Skeletal muscle tissue (tissue), 4 donors: ENCODE results near the gene KCNMA1. TPM values are rescaled to one million over a fixed set of nuclear protein-coding genes. Genes with fewer than 3 reads are reported as not detected.

Source experiments
- H3K27ac ChIP-seq: one replicate; pipeline ENCODE4 v1.7.0; 2013; ENCODE audit warnings: mild to moderate bottlenecking, low read depth, low read length, inconsistent platforms
- H3K27me3 ChIP-seq, 3 donors: one replicate each; pipeline ENCODE4 v1.7.0; 2013; ENCODE audit warnings: low read length in 3 of 3; ENCODE audit not compliant: control insufficient read depth in 3 of 3, insufficient read depth in 3 of 3
- H3K36me3 ChIP-seq, 3 donors: one replicate each; pipeline ENCODE4 v1.7.0; 2013; ENCODE audit warnings: low read length in 3 of 3; ENCODE audit not compliant: control insufficient read depth in 3 of 3, insufficient read depth in 3 of 3
- H3K4me1 ChIP-seq, 3 donors: one replicate each; pipeline ENCODE4 v1.7.0; 2013; ENCODE audit warnings: low read length in 3 of 3, mild to moderate bottlenecking in 3 of 3; ENCODE audit not compliant: control insufficient read depth in 3 of 3, insufficient read depth in 3 of 3
- H3K4me3 ChIP-seq, 3 donors: one replicate each; pipeline ENCODE4 v1.7.0; 2013; ENCODE audit warnings: low read length in 3 of 3
- H3K9ac ChIP-seq, 3 donors: one replicate each; pipeline ENCODE4 v1.7.0; 2013; ENCODE audit warnings: low read length in 3 of 3, mild to moderate bottlenecking in 3 of 3, moderate library complexity in 2 of 3, low read depth in 1 of 3
- H3K9me3 ChIP-seq, 3 donors: one replicate each; pipeline ENCODE4 v1.7.0; 2013; ENCODE audit warnings: low read length in 3 of 3; ENCODE audit not compliant: control insufficient read depth in 3 of 3
- total RNA-seq: library from RNA; depleted of rRNA; stranded (reverse); fragments of >200 nt; gene quantifications from one replicate; pipeline ENCODE4 v1.2.3, GENCODE V29; 2014
- donor health status: Osteomylitis.

Gene KCNMA1
- total RNA-seq, 1 donor from 2014 or later: 18.8 TPM

- Histone ChIP-seq H3K9me3 (no peaks in the 10 kb centered on the region), H3K9ac (no peak overlapping the region), H3K27me3 (no peaks in the 10 kb centered on the region), H3K4me3 (no peak overlapping the region), H3K27ac (peak overlapping the region; percentile 28), H3K4me1 (peaks cover 38 to 77% (median 42%) of the 10 kb centered on the region in 3 donors), H3K36me3 (no peaks in the 10 kb centered on the region)
These were observed 104.3 kb downstream of the KCNMA1 start for GRCh38 chr10:77533146-77533886.

DNA sequence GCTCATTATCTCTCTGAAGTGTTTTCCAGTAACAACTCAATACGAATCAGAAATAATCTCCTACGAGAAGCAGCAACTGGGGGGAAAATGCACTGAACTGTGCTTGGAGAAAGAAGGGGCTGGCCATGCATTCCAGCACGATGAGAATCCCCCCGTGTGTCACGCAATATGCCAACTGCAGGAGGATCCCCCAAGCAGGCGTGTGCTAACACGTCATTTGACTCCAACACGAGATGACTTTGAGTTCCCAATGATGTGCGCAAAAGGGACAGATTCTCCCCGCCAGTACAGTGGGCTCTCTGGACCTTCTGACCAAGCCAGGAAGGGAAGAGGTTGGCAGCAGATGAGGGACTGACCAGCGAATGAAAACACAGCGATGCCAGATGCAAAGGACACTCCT is 105.5 kb downstream of the KCNMA1 start:
- Histone ChIP-seq H3K9ac (peak overlapping the region in 2 of 3 donors; percentile 6 to 68), H3K27me3 (no peaks in the 10 kb centered on the region), H3K27ac (peak overlapping the region; percentile 83), H3K4me3 (no peak overlapping the region), H3K9me3 (no peaks in the 10 kb centered on the region), H3K36me3 (no peaks in the 10 kb centered on the region), H3K4me1 (peaks cover 35 to 77% (median 44%) of the 10 kb centered on the region in 3 donors)

- Histone ChIP-seq H3K36me3 (no peaks in the 10 kb centered on the region), H3K9me3 (no peaks in the 10 kb centered on the region), H3K4me3 (peak overlapping the region in 2 of 3 donors; percentile 45 to 54), H3K4me1 (peaks cover 40 to 81% (median 49%) of the 10 kb centered on the region in 3 donors), H3K9ac (peak overlapping the region in 2 of 3 donors; percentile 32 to 68), H3K27ac (peak overlapping the region; percentile 83), H3K27me3 (no peaks in the 10 kb centered on the region)
These were observed 106.1 kb downstream of the KCNMA1 start for GRCh38 chr10:77531441-77532001.

- Histone ChIP-seq H3K36me3 (no peaks in the 10 kb centered on the region), H3K9ac (no peak overlapping the region), H3K4me3 (no peak overlapping the region), H3K9me3 (no peaks in the 10 kb centered on the region), H3K4me1 (peaks cover 42 to 90% (median 60%) of the 10 kb centered on the region in 3 donors), H3K27me3 (no peaks in the 10 kb centered on the region), H3K27ac (peak overlapping the region; percentile 83)
These were observed 107.6 kb downstream of the KCNMA1 start for GRCh38 chr10:77530011-77530410.

- H3K4me1 ChIP-seq: peaks cover 48 to 91% (median 68%) of the 10 kb centered on the region in 3 donors
- no peaks in the 10 kb centered on the region for H3K27me3 ChIP-seq
- no peak overlapping the region for H3K4me3 ChIP-seq
- H3K27ac ChIP-seq: peak overlapping the region; percentile 19
- no peak overlapping the region for H3K9ac ChIP-seq
- no peaks in the 10 kb centered on the region for H3K36me3 ChIP-seq
- no peaks in the 10 kb centered on the region for H3K9me3 ChIP-seq
These were observed 108.5 kb downstream of the KCNMA1 start for GRCh38 chr10:77529050-77529576.

DNA sequence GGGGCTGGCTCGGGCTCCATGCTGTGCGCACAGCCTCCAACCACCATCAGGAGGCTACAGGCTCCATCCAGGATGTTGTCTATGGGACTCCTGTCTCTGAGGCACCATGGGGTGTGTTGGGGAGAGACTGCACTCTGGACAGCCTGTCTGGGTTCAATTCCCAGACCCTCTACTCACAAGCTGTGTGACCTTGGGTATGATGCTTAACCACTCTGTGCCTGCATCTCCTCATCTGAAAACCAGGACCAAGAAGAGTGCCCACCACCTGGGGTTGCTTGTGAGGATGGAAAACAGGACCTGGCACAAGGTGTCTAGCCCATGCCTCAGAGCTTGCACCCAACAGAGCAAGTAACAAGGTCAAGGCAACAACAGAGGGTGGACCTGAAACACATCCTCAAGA is 109.8 kb downstream of the KCNMA1 start:
- H3K36me3 ChIP-seq: no peaks in the 10 kb centered on the region
- H3K27ac ChIP-seq: peak overlapping the region; percentile 74
- H3K9ac ChIP-seq: peak overlapping the region in 2 of 3 donors; percentile 46 to 75
- peaks cover 48 to 85% (median 57%) of the 10 kb centered on the region in 3 donors for H3K4me1 ChIP-seq
- no peak overlapping the region for H3K4me3 ChIP-seq
- H3K27me3 ChIP-seq: no peaks in the 10 kb centered on the region
- H3K9me3 ChIP-seq: no peaks in the 10 kb centered on the region

DNA sequence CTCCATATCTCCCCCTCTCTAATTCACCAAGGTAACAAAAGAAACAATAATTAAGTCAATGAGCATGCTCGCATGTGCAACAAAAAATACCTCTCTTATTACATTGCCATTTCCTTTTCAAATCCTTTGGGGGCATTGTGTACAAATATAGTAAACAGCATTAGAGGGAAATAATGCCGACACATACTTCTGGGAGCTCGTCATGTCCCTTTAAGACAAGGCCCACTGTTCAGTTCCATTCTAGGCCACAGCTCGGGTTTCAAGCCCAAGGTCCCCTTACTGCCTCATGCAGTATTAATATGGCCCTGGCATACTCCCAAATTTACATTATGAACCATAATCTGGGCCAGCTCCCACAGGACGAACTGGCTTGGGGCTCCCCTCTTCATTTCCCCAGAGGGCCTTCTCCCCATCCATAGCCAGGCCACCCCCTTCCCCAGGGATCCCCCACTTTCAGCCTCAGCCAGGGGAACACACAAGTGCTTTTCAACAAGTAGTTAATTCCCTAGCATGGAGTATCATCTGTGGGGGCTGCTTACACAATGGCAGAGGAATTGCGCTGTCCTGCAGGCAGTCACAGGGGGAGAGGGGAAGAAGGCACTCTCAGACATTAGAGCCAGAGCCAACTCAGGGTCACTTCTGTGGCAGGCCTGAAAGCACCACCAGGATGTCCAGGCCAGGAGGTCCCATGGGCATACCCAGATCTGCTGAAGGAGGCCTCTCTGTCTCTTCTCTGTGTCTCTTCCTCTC is 110.6 kb downstream of the KCNMA1 start:
- Histone ChIP-seq H3K36me3 (no peaks in the 10 kb centered on the region), H3K4me3 (peak overlapping the region in 1 of 3 donors; percentile 54), H3K9ac (peak overlapping the region in 2 of 3 donors; percentile 46 to 75), H3K4me1 (peaks cover 44 to 82% (median 52%) of the 10 kb centered on the region in 3 donors), H3K9me3 (no peaks in the 10 kb centered on the region), H3K27me3 (no peaks in the 10 kb centered on the region), H3K27ac (peak overlapping the region; percentile 74)

- H3K9ac ChIP-seq: no peak overlapping the region
- no peaks in the 10 kb centered on the region for H3K36me3 ChIP-seq
- peaks cover 29 to 66% (median 39%) of the 10 kb centered on the region in 3 donors for H3K4me1 ChIP-seq
- H3K27me3 ChIP-seq: no peaks in the 10 kb centered on the region
- H3K9me3 ChIP-seq: no peaks in the 10 kb centered on the region
- H3K4me3 ChIP-seq: no peak overlapping the region
- H3K27ac ChIP-seq: peak overlapping the region; percentile 19
These were observed 113.3 kb downstream of the KCNMA1 start for GRCh38 chr10:77524281-77524711.

GRCh38 chr10:77522268-77522809 is 115.3 kb downstream of the KCNMA1 start:
- peaks cover 30 to 68% (median 50%) of the 10 kb centered on the region in 3 donors for H3K4me1 ChIP-seq
- no peak overlapping the region for H3K4me3 ChIP-seq
- no peaks in the 10 kb centered on the region for H3K9me3 ChIP-seq
- no peak overlapping the region for H3K9ac ChIP-seq
- H3K27ac ChIP-seq: no peak overlapping the region
- no peaks in the 10 kb centered on the region for H3K27me3 ChIP-seq
- no peaks in the 10 kb centered on the region for H3K36me3 ChIP-seq
